WTC11 (cell line): ENCODE results near the gene AFAP1L1. TPM values are rescaled to one million over a fixed set of nuclear protein-coding genes. Genes with fewer than 3 reads are reported as not detected.
A peak's percentile ranks its signal among the peaks of the same experiment; 100 is the strongest.

Experiments
- ATAC-seq: fragments of 200-7000 bp; cut with Tn5 transposase; 2 replicates; pipeline ENCODE4 v1.10.0; 2021; ENCODE audit warnings: mild to moderate bottlenecking, moderate library complexity
- CTCF ChIA-PET: fragments of 300-600 bp; sonication (Branson Sonifier 250); formaldehyde crosslinking; loops from one replicate; lab custom pipeline; 2021; ENCODE audit warnings: antibody characterized with exemption; lab: Charles Lee
- POLR2A ChIA-PET: fragments of 350-600 bp; sonication (Branson Sonifier 250); formaldehyde crosslinking; loops from one replicate; lab custom pipeline; 2021; ENCODE audit warnings: antibody characterized with exemption; lab: Charles Lee
- DNase-seq: peaks from one replicate; pipeline ENCODE4 v3.0.0; 2021; ENCODE audit warnings: low spot score
- H3K27ac Mint-ChIP-seq: 2 replicates; pipeline ENCODE4 v1.8.0; 2021; ENCODE audit warnings: mixed read lengths
- H3K27me3 Mint-ChIP-seq: 2 replicates; pipeline ENCODE4 v1.8.0; 2021; ENCODE audit warnings: low read depth, mild to moderate bottlenecking, moderate library complexity, mixed read lengths
- H3K36me3 Mint-ChIP-seq: 2 replicates; pipeline ENCODE4 v1.8.0; 2021; ENCODE audit warnings: mixed read lengths
- H3K4me1 Mint-ChIP-seq: 2 replicates; pipeline ENCODE4 v1.8.0; 2022; ENCODE audit warnings: mixed read lengths
- H3K4me3 Mint-ChIP-seq: 2 replicates; pipeline ENCODE4 v1.8.0; 2021; ENCODE audit warnings: mild to moderate bottlenecking, moderate library complexity, mixed read lengths
- H3K9me3 Mint-ChIP-seq: 2 replicates; pipeline ENCODE4 v1.8.0; 2021; ENCODE audit warnings: mixed read lengths
- AFF4 ChIP-seq: sonication (generic); formaldehyde crosslinking; IDR thresholded peaks from 2 replicates; pipeline ENCODE4 v1.8.1; 2023; ENCODE audit warnings: mild to moderate bottlenecking, missing genetic modification reagents, borderline replicate concordance
- ATF1 ChIP-seq: sonication (generic); formaldehyde crosslinking; IDR thresholded peaks from 2 replicates; pipeline ENCODE4 v1.8.1; 2023; ENCODE audit warnings: mild to moderate bottlenecking, moderate library complexity, missing genetic modification reagents
- CREB1 ChIP-seq: sonication (generic); formaldehyde crosslinking; IDR thresholded peaks from 2 replicates; pipeline ENCODE4 v1.8.0; 2023; ENCODE audit warnings: mild to moderate bottlenecking, missing genetic modification reagents
- CREM ChIP-seq: sonication (generic); formaldehyde crosslinking; IDR thresholded peaks from 2 replicates; pipeline ENCODE4 v1.8.1; 2022; ENCODE audit warnings: mild to moderate bottlenecking, missing genetic modification reagents, moderate library complexity
- ELF4 ChIP-seq: sonication (generic); formaldehyde crosslinking; IDR thresholded peaks from 2 replicates; pipeline ENCODE4 v1.8.1; 2022; ENCODE audit warnings: low read depth, mild to moderate bottlenecking, moderate library complexity, missing genetic modification reagents
- FOXK1 ChIP-seq: sonication (generic); formaldehyde crosslinking; IDR thresholded peaks from 2 replicates; pipeline ENCODE4 v1.8.0; 2022; ENCODE audit warnings: mild to moderate bottlenecking, moderate library complexity, missing genetic modification reagents
- GRHL2 ChIP-seq: fragments of 250-450 bp; sonication (Bioruptor Pico); IDR thresholded peaks from 2 replicates; pipeline ENCODE4 v1.8.0; 2022; ENCODE audit warnings: mild to moderate bottlenecking, moderate library complexity; ENCODE audit not compliant: insufficient replicate concordance, severe bottlenecking
- IRF2 ChIP-seq: sonication (generic); formaldehyde crosslinking; IDR thresholded peaks from 2 replicates; pipeline ENCODE4 v1.8.0; 2022; ENCODE audit warnings: low read depth, missing genetic modification reagents, borderline replicate concordance
- MXD4 ChIP-seq: fragments of 250-450 bp; sonication (Bioruptor Pico); IDR thresholded peaks from 2 replicates; pipeline ENCODE4 v1.8.0; 2021; ENCODE audit warnings: mild to moderate bottlenecking, moderate library complexity, borderline replicate concordance
- NR2C2 ChIP-seq: sonication (generic); formaldehyde crosslinking; IDR thresholded peaks from 2 replicates; pipeline ENCODE4 v1.8.0; 2022; ENCODE audit warnings: mild to moderate bottlenecking, missing genetic modification reagents
- NR3C1 ChIP-seq: sonication (generic); formaldehyde crosslinking; conservative IDR thresholded peaks from 2 replicates; pipeline ENCODE4 v1.8.1; 2023; ENCODE audit warnings: low read depth, mild to moderate bottlenecking, missing genetic modification reagents
- RELA ChIP-seq: sonication (generic); formaldehyde crosslinking; IDR thresholded peaks from 2 replicates; pipeline ENCODE4 v1.8.1; 2022; ENCODE audit warnings: missing genetic modification reagents, mild to moderate bottlenecking, borderline replicate concordance
- RORB ChIP-seq: fragments of 250-450 bp; sonication (Bioruptor Pico); IDR thresholded peaks from 2 replicates; pipeline ENCODE4 v1.9.0; 2021; ENCODE audit warnings: mild to moderate bottlenecking
- TCF7 ChIP-seq: sonication (generic); formaldehyde crosslinking; IDR thresholded peaks from 2 replicates; pipeline ENCODE4 v1.8.0; 2022; ENCODE audit warnings: mild to moderate bottlenecking, low read depth, missing genetic modification reagents, moderate library complexity
- ZBTB21 ChIP-seq: sonication (generic); formaldehyde crosslinking; IDR thresholded peaks from 2 replicates; pipeline ENCODE4 v1.8.1; 2023; ENCODE audit warnings: mild to moderate bottlenecking, missing genetic modification reagents, borderline replicate concordance
- ZNF219 ChIP-seq: sonication (generic); formaldehyde crosslinking; IDR thresholded peaks from 2 replicates; pipeline ENCODE4 v1.8.0; 2023; ENCODE audit warnings: missing genetic modification reagents, mild to moderate bottlenecking, borderline replicate concordance
- ZNF232 ChIP-seq: sonication (generic); formaldehyde crosslinking; IDR thresholded peaks from 2 replicates; pipeline ENCODE4 v1.8.0; 2022; ENCODE audit warnings: mild to moderate bottlenecking, missing genetic modification reagents
- ZNF317 ChIP-seq: sonication (generic); formaldehyde crosslinking; IDR thresholded peaks from 2 replicates; pipeline ENCODE4 v1.8.1; 2023; ENCODE audit warnings: low read depth, mild to moderate bottlenecking, moderate library complexity, missing genetic modification reagents, borderline replicate concordance
- ZNF423 ChIP-seq: fragments of 250-450 bp; sonication (Bioruptor Pico); IDR thresholded peaks from 2 replicates; pipeline ENCODE4 v2.1.2; 2022; ENCODE audit warnings: mild to moderate bottlenecking, moderate library complexity
- ZNF671 ChIP-seq: fragments of 250-450 bp; sonication (Bioruptor Pico); IDR thresholded peaks from 2 replicates; pipeline ENCODE4 v1.8.0; 2021; ENCODE audit warnings: mild to moderate bottlenecking
- total RNA-seq: library from RNA; stranded (reverse); gene quantifications from 3 replicates; pipeline ENCODE4 v1.2.3, GENCODE V29; 2021
- TF ChIP-seq, protein P1 (sequence below): sonication (generic); formaldehyde crosslinking; conservative IDR thresholded peaks from 2 replicates; pipeline ENCODE4 v1.8.1; 2023; ENCODE audit warnings: mild to moderate bottlenecking, low read depth, missing genetic modification reagents, moderate library complexity
- TF ChIP-seq, protein P2 (sequence below): fragments of 250-450 bp; sonication (Bioruptor Pico); IDR thresholded peaks from 2 replicates; pipeline ENCODE4 v1.9.0; 2021; ENCODE audit warnings: mild to moderate bottlenecking
- TF ChIP-seq, protein P3 (sequence below): sonication (generic); formaldehyde crosslinking; IDR thresholded peaks from 2 replicates; pipeline ENCODE4 v1.8.1; 2023; ENCODE audit warnings: mild to moderate bottlenecking, missing genetic modification reagents
- TF ChIP-seq, protein P4 (sequence below): sonication (generic); formaldehyde crosslinking; IDR thresholded peaks from 2 replicates; pipeline ENCODE4 v1.8.0; 2023; ENCODE audit warnings: missing genetic modification reagents, mild to moderate bottlenecking, borderline replicate concordance

Gene AFAP1L1
- total RNA-seq, 1 experiment from 2014 or later, result 8.4 TPM

DNA sequence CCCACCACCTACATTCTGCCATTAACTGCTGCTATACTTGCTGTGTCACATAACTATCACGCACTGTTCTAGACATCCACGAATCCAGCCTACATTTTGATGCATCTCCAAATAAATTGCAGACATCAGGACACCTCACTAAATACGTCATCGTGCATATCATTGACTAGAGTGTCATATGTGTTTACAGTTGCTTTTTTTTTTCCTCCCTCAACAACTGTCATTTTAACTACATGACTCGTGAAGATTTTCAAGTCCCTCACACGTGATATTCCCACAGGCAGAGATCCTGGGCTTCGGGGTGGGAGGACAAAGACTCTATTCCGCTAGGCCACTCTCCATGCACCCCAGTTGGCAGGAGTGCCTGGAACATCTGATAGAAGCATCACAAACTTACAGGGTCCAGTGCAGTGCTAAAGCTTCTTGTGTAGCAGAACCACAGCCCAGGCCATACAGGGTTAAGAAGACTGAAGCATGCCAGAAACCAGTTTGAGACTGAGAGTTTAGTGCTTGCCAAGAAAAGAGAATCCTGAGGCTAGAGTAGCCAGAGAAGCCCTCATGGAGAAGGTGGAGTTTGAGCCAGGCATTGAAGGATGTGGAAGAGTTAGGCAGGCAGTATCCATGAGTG lies 87.3 kb downstream of the AFAP1L1 start:
- POLR2A ChIA-PET, result no interaction called here
- ATAC-seq, result no peak
- no peak for DNase-seq
- no peak overlapping the region for H3K27ac Mint-ChIP-seq
- H3K9me3 Mint-ChIP-seq, result no peaks in the 10 kb centered on the region
- CTCF ChIA-PET, result interaction anchor here (1.7 to 4.0 kb wide), 2 partner anchors 8 to 13 kb away, joined by 17 to 57 read pairs; no protein-coding TSS in a partner anchor
- peaks cover 16% of the 10 kb centered on the region for H3K4me1 Mint-ChIP-seq
- H3K4me3 Mint-ChIP-seq, result peak overlapping the region; percentile 87
- TF ChIP-seq ELF4 (CRISPR knock-in tag) (no peak), NR3C1 (CRISPR knock-in tag) (no peak), MXD4 (no peak), IRF2 (CRISPR knock-in tag) (no peak), ZBTB21 (no peak), AFF4 (CRISPR knock-in tag) (no peak), GRHL2 (CRISPR knock-in tag) (no peak), ZNF423 (CRISPR knock-in tag) (no peak), ATF1 (no peak), ZNF232 (CRISPR knock-in tag) (no peak), CREM (CRISPR knock-in tag) (no peak), NR2C2 (CRISPR knock-in tag) (no peak)
- TF ChIP-seq, protein P1, sequence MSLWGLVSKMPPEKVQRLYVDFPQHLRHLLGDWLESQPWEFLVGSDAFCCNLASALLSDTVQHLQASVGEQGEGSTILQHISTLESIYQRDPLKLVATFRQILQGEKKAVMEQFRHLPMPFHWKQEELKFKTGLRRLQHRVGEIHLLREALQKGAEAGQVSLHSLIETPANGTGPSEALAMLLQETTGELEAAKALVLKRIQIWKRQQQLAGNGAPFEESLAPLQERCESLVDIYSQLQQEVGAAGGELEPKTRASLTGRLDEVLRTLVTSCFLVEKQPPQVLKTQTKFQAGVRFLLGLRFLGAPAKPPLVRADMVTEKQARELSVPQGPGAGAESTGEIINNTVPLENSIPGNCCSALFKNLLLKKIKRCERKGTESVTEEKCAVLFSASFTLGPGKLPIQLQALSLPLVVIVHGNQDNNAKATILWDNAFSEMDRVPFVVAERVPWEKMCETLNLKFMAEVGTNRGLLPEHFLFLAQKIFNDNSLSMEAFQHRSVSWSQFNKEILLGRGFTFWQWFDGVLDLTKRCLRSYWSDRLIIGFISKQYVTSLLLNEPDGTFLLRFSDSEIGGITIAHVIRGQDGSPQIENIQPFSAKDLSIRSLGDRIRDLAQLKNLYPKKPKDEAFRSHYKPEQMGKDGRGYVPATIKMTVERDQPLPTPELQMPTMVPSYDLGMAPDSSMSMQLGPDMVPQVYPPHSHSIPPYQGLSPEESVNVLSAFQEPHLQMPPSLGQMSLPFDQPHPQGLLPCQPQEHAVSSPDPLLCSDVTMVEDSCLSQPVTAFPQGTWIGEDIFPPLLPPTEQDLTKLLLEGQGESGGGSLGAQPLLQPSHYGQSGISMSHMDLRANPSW (CRISPR knock-in tag), result no peak
- TF ChIP-seq, all 79 proteins: peak for 0
- Mint-ChIP-seq H3K36me3 (peaks cover 9% of the 10 kb centered on the region), H3K27me3 (peaks cover 3% of the 10 kb centered on the region; the same call in 1 of the 2 replicates)

- H3K36me3 Mint-ChIP-seq, result peaks cover under 1% of the 10 kb centered on the region; the same call in 1 of the 2 replicates
- no peak overlapping the region for H3K4me3 Mint-ChIP-seq
- H3K27ac Mint-ChIP-seq, result no peak overlapping the region
- H3K9me3 Mint-ChIP-seq, result no peaks in the 10 kb centered on the region
- H3K27me3 Mint-ChIP-seq, result peaks cover 3% of the 10 kb centered on the region; the same call in 1 of the 2 replicates
- DNase-seq (no peak), ATAC-seq (no peak)
- POLR2A ChIA-PET, result no interaction called here
- H3K4me1 Mint-ChIP-seq, result peaks cover 16% of the 10 kb centered on the region
- CTCF ChIA-PET, result interaction anchor here (1.3 to 1.4 kb wide), 3 partner anchors 12 to 259 kb away, joined by 3 to 4 read pairs (median 4); no protein-coding TSS in a partner anchor
- TF ChIP-seq, protein P2, sequence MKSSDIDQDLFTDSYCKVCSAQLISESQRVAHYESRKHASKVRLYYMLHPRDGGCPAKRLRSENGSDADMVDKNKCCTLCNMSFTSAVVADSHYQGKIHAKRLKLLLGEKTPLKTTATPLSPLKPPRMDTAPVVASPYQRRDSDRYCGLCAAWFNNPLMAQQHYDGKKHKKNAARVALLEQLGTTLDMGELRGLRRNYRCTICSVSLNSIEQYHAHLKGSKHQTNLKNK (CRISPR knock-in tag), result no peak
- TF ChIP-seq, protein P3, sequence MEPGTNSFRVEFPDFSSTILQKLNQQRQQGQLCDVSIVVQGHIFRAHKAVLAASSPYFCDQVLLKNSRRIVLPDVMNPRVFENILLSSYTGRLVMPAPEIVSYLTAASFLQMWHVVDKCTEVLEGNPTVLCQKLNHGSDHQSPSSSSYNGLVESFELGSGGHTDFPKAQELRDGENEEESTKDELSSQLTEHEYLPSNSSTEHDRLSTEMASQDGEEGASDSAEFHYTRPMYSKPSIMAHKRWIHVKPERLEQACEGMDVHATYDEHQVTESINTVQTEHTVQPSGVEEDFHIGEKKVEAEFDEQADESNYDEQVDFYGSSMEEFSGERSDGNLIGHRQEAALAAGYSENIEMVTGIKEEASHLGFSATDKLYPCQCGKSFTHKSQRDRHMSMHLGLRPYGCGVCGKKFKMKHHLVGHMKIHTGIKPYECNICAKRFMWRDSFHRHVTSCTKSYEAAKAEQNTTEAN, result no peak
- TF ChIP-seq TCF7 (CRISPR knock-in tag) (no peak), ZNF317 (no peak), RELA (no peak), RORB (CRISPR knock-in tag) (no peak), CREB1 (CRISPR knock-in tag) (no peak), ZNF671 (no peak), FOXK1 (CRISPR knock-in tag) (no peak), ZNF219 (CRISPR knock-in tag) (no peak)
- TF ChIP-seq, protein P4, sequence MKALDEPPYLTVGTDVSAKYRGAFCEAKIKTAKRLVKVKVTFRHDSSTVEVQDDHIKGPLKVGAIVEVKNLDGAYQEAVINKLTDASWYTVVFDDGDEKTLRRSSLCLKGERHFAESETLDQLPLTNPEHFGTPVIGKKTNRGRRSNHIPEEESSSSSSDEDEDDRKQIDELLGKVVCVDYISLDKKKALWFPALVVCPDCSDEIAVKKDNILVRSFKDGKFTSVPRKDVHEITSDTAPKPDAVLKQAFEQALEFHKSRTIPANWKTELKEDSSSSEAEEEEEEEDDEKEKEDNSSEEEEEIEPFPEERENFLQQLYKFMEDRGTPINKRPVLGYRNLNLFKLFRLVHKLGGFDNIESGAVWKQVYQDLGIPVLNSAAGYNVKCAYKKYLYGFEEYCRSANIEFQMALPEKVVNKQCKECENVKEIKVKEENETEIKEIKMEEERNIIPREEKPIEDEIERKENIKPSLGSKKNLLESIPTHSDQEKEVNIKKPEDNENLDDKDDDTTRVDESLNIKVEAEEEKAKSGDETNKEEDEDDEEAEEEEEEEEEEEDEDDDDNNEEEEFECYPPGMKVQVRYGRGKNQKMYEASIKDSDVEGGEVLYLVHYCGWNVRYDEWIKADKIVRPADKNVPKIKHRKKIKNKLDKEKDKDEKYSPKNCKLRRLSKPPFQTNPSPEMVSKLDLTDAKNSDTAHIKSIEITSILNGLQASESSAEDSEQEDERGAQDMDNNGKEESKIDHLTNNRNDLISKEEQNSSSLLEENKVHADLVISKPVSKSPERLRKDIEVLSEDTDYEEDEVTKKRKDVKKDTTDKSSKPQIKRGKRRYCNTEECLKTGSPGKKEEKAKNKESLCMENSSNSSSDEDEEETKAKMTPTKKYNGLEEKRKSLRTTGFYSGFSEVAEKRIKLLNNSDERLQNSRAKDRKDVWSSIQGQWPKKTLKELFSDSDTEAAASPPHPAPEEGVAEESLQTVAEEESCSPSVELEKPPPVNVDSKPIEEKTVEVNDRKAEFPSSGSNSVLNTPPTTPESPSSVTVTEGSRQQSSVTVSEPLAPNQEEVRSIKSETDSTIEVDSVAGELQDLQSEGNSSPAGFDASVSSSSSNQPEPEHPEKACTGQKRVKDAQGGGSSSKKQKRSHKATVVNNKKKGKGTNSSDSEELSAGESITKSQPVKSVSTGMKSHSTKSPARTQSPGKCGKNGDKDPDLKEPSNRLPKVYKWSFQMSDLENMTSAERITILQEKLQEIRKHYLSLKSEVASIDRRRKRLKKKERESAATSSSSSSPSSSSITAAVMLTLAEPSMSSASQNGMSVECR (CRISPR knock-in tag), result no peak
These were observed 88.6 kb downstream of the AFAP1L1 start for GRCh38 chr5:149360272-149360671.
